Upper lobe of right lung (tissue), 1 donor: Measurements from ENCODE around the gene FCHSD2. TPM values are rescaled to one million over a fixed set of nuclear protein-coding genes. Genes with fewer than 3 reads are reported as not detected.
A peak's percentile ranks its signal among the peaks of the same experiment; 100 is the strongest.

ENCODE experiments used
- ATAC-seq: fragments of 200-7000 bp; cut with Tn5 transposase; one replicate; pipeline ENCODE4 v1.9.1; 2020; ENCODE audit warnings: mild to moderate bottlenecking, moderate library complexity
- DNase-seq: peaks from one replicate; pipeline ENCODE4 v3.0.0-alpha.2; 2020
- H3K27ac ChIP-seq: fragments of 200-600 bp; one replicate; pipeline ENCODE4 v1.8.0; 2022
- H3K27me3 ChIP-seq: fragments of 200-600 bp; one replicate; pipeline ENCODE4 v1.8.0; 2022; ENCODE audit warnings: mild to moderate bottlenecking
- H3K36me3 ChIP-seq: fragments of 200-600 bp; one replicate; pipeline ENCODE4 v1.8.0; 2022
- H3K4me1 ChIP-seq: fragments of 200-600 bp; one replicate; pipeline ENCODE4 v1.8.0; 2022
- H3K4me3 ChIP-seq: fragments of 200-600 bp; one replicate; pipeline ENCODE4 v1.8.0; 2022; ENCODE audit warnings: mild to moderate bottlenecking
- H3K9me3 ChIP-seq: fragments of 200-600 bp; one replicate; pipeline ENCODE4 v1.8.0; 2022
- CTCF ChIP-seq: fragments of 200-600 bp; IDR thresholded peaks from one replicate; pipeline ENCODE4 v1.8.0; 2022; ENCODE audit warnings: antibody characterized with exemption
- intact Hi-C: fragments of 100-400 bp; cut with DNase I; formaldehyde crosslinking; loops from one replicate; pipeline ENCODE4 v1.11.0; 2022
- total RNA-seq: library from RNA; stranded (reverse); fragmentation: NEBNext Ultra II Directional; extraction: Animal tissue kit (Norgen Biotek cat#: 25700); gene quantifications from one replicate; pipeline ENCODE4 v1.2.1, GENCODE V29; 2021
- donor health status: DM: no; HTN: yes; CAD: no; lungs with severe emphysema.

Gene FCHSD2
- total RNA-seq, 1 donor from 2014 or later: 71.2 TPM

- Histone ChIP-seq H3K9me3 (no peaks in the 10 kb centered on the region), H3K4me1 (peaks cover 17% of the 10 kb centered on the region), H3K36me3 (peaks cover 3% of the 10 kb centered on the region), H3K4me3 (no peak overlapping the region), H3K27ac (no peak overlapping the region), H3K27me3 (no peaks in the 10 kb centered on the region)
- no peak for TF ChIP-seq CTCF
- intact Hi-C loops: no loop called here
- no peak for DNase-seq
- no peak for ATAC-seq
Observed at GRCh38 chr11:72856551-72857345, 285.4 kb downstream of the FCHSD2 start.

GRCh38 chr11:72856065-72856464, 286.1 kb downstream of the FCHSD2 start:
- Histone ChIP-seq H3K4me1 (peaks cover 17% of the 10 kb centered on the region), H3K27ac (no peak overlapping the region), H3K27me3 (no peaks in the 10 kb centered on the region), H3K9me3 (no peaks in the 10 kb centered on the region), H3K36me3 (no peaks in the 10 kb centered on the region), H3K4me3 (no peak overlapping the region)
- ATAC-seq (no peak), DNase-seq (no peak)
- intact Hi-C loops: no loop called here
- no peak for TF ChIP-seq CTCF

- Histone ChIP-seq H3K27me3 (no peaks in the 10 kb centered on the region), H3K4me1 (peaks cover 10% of the 10 kb centered on the region), H3K9me3 (no peaks in the 10 kb centered on the region), H3K27ac (no peak overlapping the region), H3K4me3 (no peak overlapping the region), H3K36me3 (peaks cover 8% of the 10 kb centered on the region)
- TF ChIP-seq CTCF: no peak
- ATAC-seq (no peak), DNase-seq (no peak)
- intact Hi-C loops: no loop called here
Observed at GRCh38 chr11:72851726-72852125, 290.4 kb downstream of the FCHSD2 start.

- Histone ChIP-seq H3K4me3 (no peak overlapping the region), H3K9me3 (no peaks in the 10 kb centered on the region), H3K27ac (no peak overlapping the region), H3K4me1 (peaks cover under 1% of the 10 kb centered on the region), H3K27me3 (no peaks in the 10 kb centered on the region), H3K36me3 (peaks cover 8% of the 10 kb centered on the region)
- DNase-seq (no peak), ATAC-seq (no peak)
- no peak for TF ChIP-seq CTCF
- intact Hi-C loops: no loop called here
Observed at GRCh38 chr11:72850832-72851231, 291.3 kb downstream of the FCHSD2 start.

GRCh38 chr11:72848846-72849466, 293.2 kb downstream of the FCHSD2 start:
- DNase-seq: no peak
- Histone ChIP-seq H3K9me3 (no peaks in the 10 kb centered on the region), H3K36me3 (peaks cover 14% of the 10 kb centered on the region), H3K4me1 (no peaks in the 10 kb centered on the region), H3K4me3 (no peak overlapping the region), H3K27me3 (no peaks in the 10 kb centered on the region), H3K27ac (no peak overlapping the region)
- intact Hi-C loops: no loop called here
- peak; percentile 67 for TF ChIP-seq CTCF
- ATAC-seq: peak; percentile 76
